Ovary (tissue), 9 donors: ENCODE results near the gene CAMSAP1. TPM values are rescaled to one million over a fixed set of nuclear protein-coding genes. Genes with fewer than 3 reads are reported as not detected.
A peak's percentile ranks its signal among the peaks of the same experiment; 100 is the strongest.

Experiments used
- DNase-seq, 5 donors: peaks; one replicate each; pipeline ENCODE4 v3.0.0-alpha.2; 2019 to 2020
- H3K27ac ChIP-seq, 2 donors: fragments of 200-600 bp; one replicate each; pipeline versions ENCODE4 v1.5.1 to v1.8.0; 2019 to 2022
- H3K27me3 ChIP-seq: fragments of 200-600 bp; one replicate; pipeline ENCODE4 v1.8.0; 2022
- H3K36me3 ChIP-seq: fragments of 200-600 bp; sonication (generic); one replicate; pipeline ENCODE4 v1.5.1; 2019
- H3K4me1 ChIP-seq: one replicate; pipeline ENCODE4 v1.8.1; 2013; ENCODE audit warnings: mild to moderate bottlenecking, moderate library complexity; ENCODE audit not compliant: insufficient read depth
- H3K4me3 ChIP-seq: fragments of 200-600 bp; sonication (generic); one replicate; pipeline ENCODE4 v1.5.1; 2017
- H3K9me3 ChIP-seq, 2 donors: fragments of 200-600 bp in 1 of 2; sonication (generic) in 1 of 2; one replicate each; pipeline versions ENCODE4 v1.5.1 to v1.8.1; 2013 to 2019; ENCODE audit warnings: mild to moderate bottlenecking in 1 of 2, moderate library complexity in 1 of 2
- CTCF ChIP-seq, 3 donors: fragments of 450-650 bp in 2 of 3; fragments of 200-600 bp in 1 of 3; IDR thresholded peaks; one replicate each; pipeline versions ENCODE4 v1.5.1 to v1.8.0; 2016 to 2022; ENCODE audit warnings: antibody characterized with exemption in 3 of 3, mild to moderate bottlenecking in 1 of 3
- EP300 ChIP-seq: sonication (generic); formaldehyde crosslinking; IDR thresholded peaks from one replicate; pipeline ENCODE4 v1.6.1; 2017; ENCODE audit warnings: antibody characterized with exemption
- POLR2A ChIP-seq: fragments of 450-650 bp; IDR thresholded peaks from one replicate; pipeline ENCODE4 v1.6.1; 2017; ENCODE audit warnings: antibody characterized with exemption, mild to moderate bottlenecking, moderate library complexity
- WGBS, 3 donors: extraction: QIAGEN DNeasy Blood & Tissue Kit in 1 of 3; methylation state at CpG; one replicate each; pipeline versions ENCODE4 v1.1.5 to v1.1.7; 2013 to 2017; 5-methylcytosine and 5-hydroxymethylcytosine counted together
- intact Hi-C, 4 donors: fragments of 100-400 bp; cut with DNase I; formaldehyde crosslinking; loops; one replicate each; pipeline versions ENCODE4 v1.11.0 to v1.15.1; 2022 to 2023
- polyA plus RNA-seq, 2 donors: library from polyadenylated mRNA; stranded (reverse); fragments of 200-250 nt in 1 of 2; fragments of 350-450 nt in 1 of 2; fragmentation: Illumina TruSeq in 1 of 2; extraction: RNeasy Lipid Tissue Mini Kit (QIAGEN cat#74804) in 1 of 2; gene quantifications; one replicate each; pipeline ENCODE4 v1.2.3, GENCODE V29; 2013 to 2014
- total RNA-seq, 7 donors: library from RNA; depleted of rRNA in 2 of 7; stranded (reverse); fragments of >200 nt in 2 of 7; fragmentation: NEBNext Ultra II Directional in 3 of 7; extraction: Animal tissue kit (Norgen Biotek cat#: 25700) in 3 of 7; gene quantifications; one replicate each; pipeline versions ENCODE4 v1.1.0 to v1.2.4, GENCODE V29; 2016 to 2023
- donor health status: DM: no; HTN: no; CAD: no; lungs with moderate emphysema.
- donor health status: DM: no; HTN: no; CAD: no.
- donor health status: Bipolar disorder and iron deficiency.
- donor health status: DM: yes; HTN: yes; CAD: no.
- donor health status: DM: no; HTN: no; CAD: no.
- donor health status: DM: yes; HTN: yes; CAD: no.

CAMSAP1 gene
- total and polyA plus RNA-seq, 9 donors = 9.4 to 62.6 (median 38.0) TPM

GRCh38 chr9:135901031-135901758 lies 6.2 kb downstream of the CAMSAP1 start:
- 89 to 94% (median 91%) methylated on average over 9 of the region's 9 CpGs for WGBS, 3 donors
- intact Hi-C loops = no loop called here
- Histone ChIP-seq H3K36me3 (no peaks in the 10 kb centered on the region), H3K4me1 (peaks cover 12% of the 10 kb centered on the region), H3K27ac (no peak overlapping the region), H3K27me3 (no peaks in the 10 kb centered on the region), H3K4me3 (no peak overlapping the region), H3K9me3 (no peaks in the 10 kb centered on the region)
- no peak for TF ChIP-seq POLR2A
- TF ChIP-seq CTCF (IDR thresholded peaks at IDR 0.05) = no peak
- TF ChIP-seq EP300 = no peak
- DNase-seq = peak in 1 of 5 donors; percentile 3

- WGBS, 3 donors = 82 to 87% (median 84%) methylated on average over 11 of the region's 11 CpGs
- Histone ChIP-seq H3K36me3 (no peaks in the 10 kb centered on the region), H3K27me3 (no peaks in the 10 kb centered on the region), H3K4me3 (no peak overlapping the region), H3K27ac (no peak overlapping the region), H3K4me1 (peaks cover 14% of the 10 kb centered on the region), H3K9me3 (no peaks in the 10 kb centered on the region)
- no peak for TF ChIP-seq POLR2A
- TF ChIP-seq EP300 = no peak
- TF ChIP-seq CTCF (IDR thresholded peaks at IDR 0.05) = no peak
- peak in 1 of 5 donors; percentile 4 for DNase-seq
- intact Hi-C loops = no loop called here
These were observed 8.5 kb downstream of the CAMSAP1 start for GRCh38 chr9:135898634-135899407.

- H3K4me1 ChIP-seq = peaks cover 7% of the 10 kb centered on the region
- WGBS, 3 donors = 88 to 96% (median 91%) methylated on average over 2 of the region's 2 CpGs
- intact Hi-C loops = no loop called here
- no peak for TF ChIP-seq CTCF (IDR thresholded peaks at IDR 0.05)
- TF ChIP-seq EP300 = no peak
- TF ChIP-seq POLR2A = no peak
- H3K27ac ChIP-seq = no peak overlapping the region
- no peaks in the 10 kb centered on the region for H3K9me3 ChIP-seq
- no peaks in the 10 kb centered on the region for H3K36me3 ChIP-seq
- DNase-seq = no peak
- H3K4me3 ChIP-seq = no peak overlapping the region
- H3K27me3 ChIP-seq = no peaks in the 10 kb centered on the region
These were observed 10.7 kb downstream of the CAMSAP1 start for GRCh38 chr9:135896626-135897025.

GRCh38 chr9:135896205-135896604 lies 11.1 kb downstream of the CAMSAP1 start:
- Histone ChIP-seq H3K4me1 (peaks cover 9% of the 10 kb centered on the region), H3K27ac (no peak overlapping the region), H3K36me3 (no peaks in the 10 kb centered on the region), H3K4me3 (no peak overlapping the region), H3K27me3 (no peaks in the 10 kb centered on the region), H3K9me3 (no peaks in the 10 kb centered on the region)
- DNase-seq = no peak
- WGBS, 3 donors = 92 to 96% (median 93%) methylated on average over 3 of the region's 3 CpGs
- TF ChIP-seq POLR2A (no peak), CTCF (IDR thresholded peaks at IDR 0.05) (no peak), EP300 (no peak)
- intact Hi-C loops = no loop called here
